ENCODE measurements around the gene AGO4.
"Not testable (repeated sequence)": the region's sequence is repeated elsewhere in the genome, so short reads cannot be mapped to it uniquely, and the experiment has no call there.

The AGO4 gene

GRCh38 chr1:35863881-35864625 is 56.2 kb downstream of the AGO4 start:
- no peak for DNase-seq (ENCODE audit: low read depth)

GRCh38 chr1:35864813-35865212 is 57.0 kb downstream of the AGO4 start:
- DNase-seq (ENCODE audit: low read depth): no peak

- no peak for DNase-seq (ENCODE audit: low read depth)
Measured at GRCh38 chr1:35866991-35867390, 59.2 kb downstream of the AGO4 start.

GRCh38 chr1:35869245-35869950 is 61.6 kb downstream of the AGO4 start:
- not testable (repeated sequence) for DNase-seq (ENCODE audit: low read depth)

- no peak for DNase-seq (ENCODE audit: low read depth)
Measured at GRCh38 chr1:35870651-35871309, 63.0 kb downstream of the AGO4 start.

GRCh38 chr1:35873243-35873750 is 65.5 kb downstream of the AGO4 start:
- no peak for DNase-seq (ENCODE audit: low read depth)

- DNase-seq (ENCODE audit: low read depth): not testable (repeated sequence)
Measured at GRCh38 chr1:35874115-35874514, 66.3 kb downstream of the AGO4 start.

GRCh38 chr1:35876988-35877387 is 69.2 kb downstream of the AGO4 start:
- no peak for DNase-seq (ENCODE audit: low read depth)

GRCh38 chr1:35881850-35882273 is 74.0 kb downstream of the AGO4 start:
- no peak for DNase-seq (ENCODE audit: low read depth)

GRCh38 chr1:35882586-35882944 is 74.7 kb downstream of the AGO4 start:
- no peak for DNase-seq (ENCODE audit: low read depth)

- peak; percentile 97 for DNase-seq (ENCODE audit: low read depth)
Measured at GRCh38 chr1:35882945-35883634, 75.3 kb downstream of the AGO4 start, which contains the start of gene AGO1. Gene AGO1 (plus strand): TSS chr1:35883209. CDS start chr1:35883422, 213 bp downstream.

GRCh38 chr1:35883635-35884101 is 75.9 kb downstream of the AGO4 start:
- peak; percentile 10 for DNase-seq (ENCODE audit: low read depth)

GRCh38 chr1:35884934-35885333 is 77.1 kb downstream of the AGO4 start:
- no peak for DNase-seq (ENCODE audit: low read depth)

- no peak for DNase-seq (ENCODE audit: low read depth)
Measured at GRCh38 chr1:35885961-35886558, 78.2 kb downstream of the AGO4 start.

- DNase-seq (ENCODE audit: low read depth): no peak
Measured at GRCh38 chr1:35886577-35887431, 79.0 kb downstream of the AGO4 start.

GRCh38 chr1:35887508-35887907 is 79.7 kb downstream of the AGO4 start:
- no peak for DNase-seq (ENCODE audit: low read depth)

- DNase-seq (ENCODE audit: low read depth): no peak
Measured at GRCh38 chr1:35888255-35888654, 80.4 kb downstream of the AGO4 start.

- DNase-seq (ENCODE audit: low read depth): not testable (repeated sequence)
Measured at GRCh38 chr1:35888981-35889380, 81.2 kb downstream of the AGO4 start.

- DNase-seq (ENCODE audit: low read depth): no peak
Measured at GRCh38 chr1:35893051-35893879, 85.4 kb downstream of the AGO4 start.

- DNase-seq (ENCODE audit: low read depth): no peak
Measured at GRCh38 chr1:35894183-35894582, 86.4 kb downstream of the AGO4 start.
